ENCODE measurements around the gene DNAJC8. TPM values are rescaled to one million over a fixed set of nuclear protein-coding genes. Genes with fewer than 3 reads are reported as not detected.

Gene DNAJC8
- total and polyA plus RNA-seq, 2 of the 8 experiments (the other 6 are each of a cell fraction or from before 2014, with no cell fraction given) = 116 to 134 TPM

DNA sequence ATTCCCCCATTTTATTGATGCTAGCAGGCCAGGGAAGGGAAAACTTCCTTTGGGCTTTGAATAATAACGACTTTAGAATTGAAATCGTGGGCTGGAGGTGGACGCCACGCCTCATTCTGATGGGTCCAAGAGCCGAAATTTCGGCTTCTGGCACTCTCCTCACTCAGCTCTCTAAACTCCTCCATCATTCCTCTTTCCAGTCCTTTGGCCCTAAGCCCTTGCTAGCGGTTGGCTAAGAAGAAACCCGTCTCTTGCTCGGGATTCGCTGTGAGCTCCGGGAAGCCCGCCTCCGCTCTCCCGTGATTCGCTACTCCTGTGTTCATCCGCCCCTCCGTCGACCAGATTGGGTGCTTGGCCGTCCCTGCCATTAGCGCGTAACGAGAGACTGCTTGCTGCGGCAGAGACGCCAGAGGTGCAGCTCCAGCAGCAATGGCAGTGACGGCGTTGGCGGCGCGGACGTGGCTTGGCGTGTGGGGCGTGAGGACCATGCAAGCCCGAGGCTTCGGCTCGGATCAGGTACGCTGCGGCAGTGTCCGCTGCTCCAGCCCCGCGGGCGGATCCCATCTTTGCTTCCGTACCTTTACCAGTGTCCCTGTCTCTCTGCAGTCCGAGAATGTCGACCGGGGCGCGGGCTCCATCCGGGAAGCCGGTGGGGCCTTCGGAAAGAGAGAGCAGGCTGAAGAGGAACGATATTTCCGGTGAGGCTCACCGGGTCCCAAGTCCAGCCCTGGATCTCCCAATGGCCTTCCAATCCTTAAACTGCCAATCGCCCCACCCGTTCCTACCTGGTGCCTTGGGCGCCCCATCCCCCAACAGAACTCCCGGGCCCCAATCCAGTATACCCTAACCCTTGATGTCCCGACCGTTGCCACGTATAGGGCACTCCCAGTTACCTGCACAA lies 3.2 kb upstream of the DNAJC8 start, which contains the start of gene ATP5IF1:
TSS of gene ATP5IF1 (plus strand) at position 370 of the 901 bp plus-strand sequence. CDS start at position 430, 60 bp downstream.
- peak within 1 kb of the TSS; percentile 70 for H3K56ac ChIP-seq (replicated peaks; ENCODE audit: insufficient read length, low read depth, low read length)
- no peaks in the 10 kb centered on the region for H3K9me3 ChIP-seq (ENCODE audit: insufficient read depth in 2 of 2, low read depth in 1 of 2, low read length in 1 of 2)
- 0 out of 2 replicates have a peak within 1 kb of the TSS, but pooled peaks have one; percentile 99 for H2BK15ac ChIP-seq (ENCODE audit: low read length)
- H2BK12ac ChIP-seq (ENCODE audit: low read depth, low read length) = peak within 1 kb of the TSS; percentile 89
- peak within 1 kb of the TSS; percentile 88 for H4K91ac ChIP-seq (replicated peaks; ENCODE audit: insufficient read length, low read length)
- FAIRE-seq (no peak), DNase-seq (ENCODE audit: low read depth in 1 of 2, low spot score in 2 of 2) (peak; percentile 88 to 90)
- H3K4ac ChIP-seq (replicated peaks; ENCODE audit: insufficient read length, low read depth, low read length) = peak within 1 kb of the TSS; percentile 29
- H3K14ac ChIP-seq (ENCODE audit: insufficient read length) = no peak within 1 kb of the TSS
- no peaks in the 10 kb centered on the region for H3K27me3 ChIP-seq (replicated peaks in 1 of 4; ENCODE audit: control insufficient read depth in 3 of 4, extremely low read depth in 1 of 4, insufficient read depth in 3 of 4, low read length in 3 of 4)
- peak within 1 kb of the TSS; percentile 96 for H2BK5ac ChIP-seq (ENCODE audit: low read depth, low read length)
- no peaks in the 10 kb centered on the region for H4K20me1 ChIP-seq (replicated peaks in 1 of 2; ENCODE audit: control insufficient read depth in 1 of 2, insufficient read depth in 2 of 2, low read length in 2 of 2)
- 2% methylated on average over 60 of the region's 60 CpGs; no CpG with 5 or more reads in 1 of the 2 experiments for WGBS, 2 experiments (ENCODE audit: extremely low coverage in 1 of 2, insufficient coverage in 1 of 2, insufficient read length in 1 of 2, insufficient replicate concordance in 2 of 2, low coverage in 1 of 2, low lambda C conversion rate in 2 of 2, missing lambda C conversion rate in 1 of 2)
- H3K4me3 ChIP-seq (ENCODE audit: extremely low read depth in 1 of 4, insufficient read depth in 2 of 4, low read depth in 3 of 4, low read length in 4 of 4) = peak within 1 kb of the TSS; percentile 94 to 99 (median 96)
- H3K23me2 ChIP-seq (ENCODE audit: low read depth, low read length) = peaks cover 11% of the 10 kb centered on the region; the same call in 1 of the 2 replicates
- peaks cover 12% of the 10 kb centered on the region for H3K79me1 ChIP-seq (ENCODE audit: low read depth, low read length)
- no peak within 1 kb of the TSS for H3K23ac ChIP-seq (ENCODE audit: insufficient read length)
- peaks cover 12 to 40% of the 10 kb centered on the region in 2 experiments for H3K79me2 ChIP-seq (ENCODE audit: control insufficient read depth in 1 of 2, insufficient read depth in 2 of 2, low read length in 2 of 2)
- H3K4me2 ChIP-seq (ENCODE audit: insufficient read depth in 1 of 2, low read depth in 2 of 2, low read length in 2 of 2) = peak within 1 kb of the TSS; percentile 87 to 93
- peak within 1 kb of the TSS; percentile 58 for H2AFZ ChIP-seq (ENCODE audit: low read length)
- H3K9ac ChIP-seq (replicated peaks in 1 of 4; ENCODE audit: extremely low read depth in 1 of 4, low read depth in 3 of 4, low read length in 3 of 4) = peak within 1 kb of the TSS; percentile 80 to 98 (median 95)
- H3K18ac ChIP-seq (ENCODE audit: extremely low read depth, low read length) = peak within 1 kb of the TSS; percentile 99
- H2BK20ac ChIP-seq (ENCODE audit: low read length) = 0 out of 2 replicates have a peak within 1 kb of the TSS, but pooled peaks have one; percentile 23
- H3K4me1 ChIP-seq (replicated peaks in 1 of 4; ENCODE audit: control insufficient read depth in 3 of 4, insufficient read depth in 4 of 4, low read length in 3 of 4) = peaks cover 0 to 4% (median 4%) of the 10 kb centered on the region in 4 experiments; a peak in 4 of 7 replicates
- no peak within 1 kb of the TSS for H2BK120ac ChIP-seq (replicated peaks; ENCODE audit: low read depth, low read length)
- ChIA-PET CTCF (ENCODE audit: partially characterized antibody) (interaction anchor here (0.5 to 4.0 kb wide), 6 partner anchors 9 to 145 kb away, joined by 3 to 21 read pairs (median 4); no protein-coding TSS in a partner anchor), POLR2A (ENCODE audit: partially characterized antibody) (interaction anchor here (0.8 to 9.1 kb wide), 14 partner anchors 8 to 342 kb away, joined by 3 to 116 read pairs (median 4); partner anchors contain the start of genes PHACTR4, RCC1 and SESN2)
- H3K27ac ChIP-seq (ENCODE audit: low read depth, low read length) = peak within 1 kb of the TSS; percentile 84
- peak within 1 kb of the TSS; percentile 92; the same call in 1 of the 2 replicates for H4K8ac ChIP-seq (ENCODE audit: extremely low read depth, insufficient read depth, low read length)
- H2AK5ac ChIP-seq (ENCODE audit: low read depth, low read length) = no peak within 1 kb of the TSS
- peaks cover 2 to 10% (median 8%) of the 10 kb centered on the region in 4 experiments; a peak in 5 of 8 replicates for H3K36me3 ChIP-seq (ENCODE audit: control insufficient read depth in 2 of 4, insufficient read depth in 4 of 4, low read length in 3 of 4)
- peak within 1 kb of the TSS; percentile 38 for H4K5ac ChIP-seq (ENCODE audit: insufficient read length, low read depth, low read length)
- peak; percentile 79 for TF ChIP-seq ASH2L (IDR thresholded peaks at IDR 0.05; ENCODE audit: low read length)
- no peak for TF ChIP-seq CBX5 (IDR thresholded peaks at IDR 0.05; ENCODE audit: low read depth, low read length)
- TF ChIP-seq TEAD4 (IDR thresholded peaks at IDR 0.05; ENCODE audit: low read depth, low read length) = no peak
- TF ChIP-seq SAP30 (IDR thresholded peaks at IDR 0.05; ENCODE audit: insufficient read depth, insufficient replicate concordance, low read length) = no peak
- TF ChIP-seq PHF8 (conservative IDR thresholded peaks at IDR 0.05; ENCODE audit: low read depth, low read length) = peak; percentile 95
- TF ChIP-seq, protein P1, sequence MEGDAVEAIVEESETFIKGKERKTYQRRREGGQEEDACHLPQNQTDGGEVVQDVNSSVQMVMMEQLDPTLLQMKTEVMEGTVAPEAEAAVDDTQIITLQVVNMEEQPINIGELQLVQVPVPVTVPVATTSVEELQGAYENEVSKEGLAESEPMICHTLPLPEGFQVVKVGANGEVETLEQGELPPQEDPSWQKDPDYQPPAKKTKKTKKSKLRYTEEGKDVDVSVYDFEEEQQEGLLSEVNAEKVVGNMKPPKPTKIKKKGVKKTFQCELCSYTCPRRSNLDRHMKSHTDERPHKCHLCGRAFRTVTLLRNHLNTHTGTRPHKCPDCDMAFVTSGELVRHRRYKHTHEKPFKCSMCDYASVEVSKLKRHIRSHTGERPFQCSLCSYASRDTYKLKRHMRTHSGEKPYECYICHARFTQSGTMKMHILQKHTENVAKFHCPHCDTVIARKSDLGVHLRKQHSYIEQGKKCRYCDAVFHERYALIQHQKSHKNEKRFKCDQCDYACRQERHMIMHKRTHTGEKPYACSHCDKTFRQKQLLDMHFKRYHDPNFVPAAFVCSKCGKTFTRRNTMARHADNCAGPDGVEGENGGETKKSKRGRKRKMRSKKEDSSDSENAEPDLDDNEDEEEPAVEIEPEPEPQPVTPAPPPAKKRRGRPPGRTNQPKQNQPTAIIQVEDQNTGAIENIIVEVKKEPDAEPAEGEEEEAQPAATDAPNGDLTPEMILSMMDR (IDR thresholded peaks at IDR 0.05; ENCODE audit: control extremely low read depth in 1 of 3, insufficient read depth in 1 of 3, low read depth in 1 of 3, low read length in 3 of 3) = no peak
- TF ChIP-seq GTF2F1 (IDR thresholded peaks at IDR 0.05; ENCODE audit: borderline replicate concordance, low read depth, low read length) = no peak
